Measurements from ENCODE around the gene HYOU1.
"Not testable (repeated sequence)": the region's sequence is repeated elsewhere in the genome, so short reads cannot be mapped to it uniquely, and the experiment has no call there.

Gene HYOU1

DNA sequence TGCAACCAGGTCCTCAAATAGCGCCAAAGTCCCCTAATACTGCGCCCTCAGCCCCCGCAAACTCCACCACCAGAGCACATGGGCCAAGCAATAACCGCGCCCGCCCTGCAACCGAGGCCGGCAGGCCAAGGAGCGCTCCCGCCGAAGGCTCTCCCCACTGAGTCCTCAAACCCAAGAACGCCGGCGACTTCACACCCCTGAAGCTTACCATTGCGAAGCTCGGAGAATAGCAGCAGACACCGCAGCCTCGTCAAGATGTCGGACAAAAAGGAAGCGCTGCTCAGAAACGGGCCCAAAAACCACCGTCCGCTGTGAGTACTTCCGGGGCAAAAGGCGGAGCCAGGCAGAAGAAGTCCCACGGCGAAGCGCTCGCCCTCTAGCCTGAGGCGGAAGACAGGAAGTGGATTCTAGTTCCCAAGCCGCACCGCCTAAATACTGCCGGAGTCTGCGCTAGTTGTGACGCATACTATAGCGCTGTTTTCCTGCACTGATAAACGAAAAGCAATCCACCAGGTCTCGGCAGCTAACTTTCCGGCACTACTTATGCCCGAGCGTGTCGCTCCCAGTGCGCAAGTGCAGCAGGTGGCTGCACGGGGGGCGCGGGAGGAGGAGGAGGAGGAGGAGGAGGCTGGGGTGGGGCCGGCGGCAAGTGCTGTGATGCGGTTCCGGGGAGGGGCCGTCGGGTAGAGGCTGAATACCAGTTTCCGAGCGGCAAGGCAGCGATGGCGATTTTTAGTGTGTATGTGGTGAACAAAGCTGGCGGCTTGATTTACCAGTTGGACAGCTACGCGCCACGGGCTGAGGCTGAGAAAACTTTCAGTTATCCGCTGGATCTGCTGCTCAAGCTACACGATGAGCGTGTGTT lies 38.7 kb downstream of the HYOU1 start, which contains the start of the genes RPS25 and TRAPPC4:
Gene RPS25, minus strand, starts transcription at position 270 of the 865 bp plus-strand sequence. Its CDS starts 59 bp downstream, at position 211.
Gene TRAPPC4, plus strand, starts transcription at position 693 of the 865 bp plus-strand sequence. Its CDS starts 30 bp downstream, at position 723.
- DNase-seq = peak; percentile 98

DNA sequence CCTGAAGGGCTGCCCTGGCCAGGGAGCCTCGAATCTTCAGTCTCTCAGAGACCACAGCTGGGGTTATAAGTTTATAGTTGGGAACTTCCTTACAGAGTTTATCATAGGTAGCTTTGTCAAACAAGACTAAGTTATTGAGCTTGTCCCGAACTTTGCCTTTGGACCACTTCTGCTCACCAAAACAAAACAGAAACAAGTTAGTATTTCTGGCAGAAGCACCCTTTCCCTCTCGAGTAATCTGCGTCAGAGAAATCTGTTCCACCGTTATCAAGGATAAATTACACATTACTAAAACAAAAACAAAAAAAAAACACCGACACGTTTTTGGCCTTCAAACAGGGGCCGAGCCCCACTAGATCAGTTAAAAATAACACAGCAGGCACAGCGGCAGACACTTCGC lies 39.6 kb downstream of the HYOU1 start:
- not testable (repeated sequence) for DNase-seq

DNA sequence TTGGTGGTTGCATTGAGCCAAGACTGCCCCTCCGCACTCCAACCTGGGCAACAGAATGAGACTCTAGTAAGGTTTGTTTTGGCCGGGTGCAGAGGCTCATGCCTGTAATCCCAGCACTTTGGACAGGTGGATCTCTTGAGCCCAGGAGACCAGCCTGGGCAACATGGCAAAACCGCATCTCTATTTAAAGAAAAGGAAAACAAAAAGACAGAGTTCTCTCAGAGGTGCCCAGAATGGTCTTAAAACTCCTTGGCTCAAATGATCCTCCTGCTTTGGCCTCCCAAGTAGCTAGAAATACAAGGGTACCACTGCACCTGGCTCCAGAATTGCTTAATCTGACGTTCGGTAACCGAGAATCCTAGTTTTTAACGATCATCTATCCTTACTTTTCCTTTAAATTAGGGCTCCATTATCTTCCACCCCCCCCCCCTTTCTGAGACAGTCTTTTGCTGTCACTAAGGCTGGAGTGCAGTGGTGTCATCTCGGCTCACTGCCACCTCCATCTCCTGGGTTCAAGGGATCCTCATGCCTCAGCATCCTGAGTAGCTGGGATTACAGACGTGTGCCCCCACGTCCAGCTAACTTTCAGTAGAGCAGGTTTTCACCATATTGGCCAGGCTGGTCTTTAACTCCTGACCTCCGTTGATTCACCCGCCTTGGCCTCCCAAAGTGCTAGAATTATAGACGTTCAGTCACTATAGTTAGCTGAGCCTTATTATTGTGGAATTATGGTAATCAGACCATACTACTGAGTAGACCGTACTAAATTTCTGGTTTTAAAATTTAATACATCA lies 40.6 kb downstream of the HYOU1 start:
- DNase-seq = no peak

DNA sequence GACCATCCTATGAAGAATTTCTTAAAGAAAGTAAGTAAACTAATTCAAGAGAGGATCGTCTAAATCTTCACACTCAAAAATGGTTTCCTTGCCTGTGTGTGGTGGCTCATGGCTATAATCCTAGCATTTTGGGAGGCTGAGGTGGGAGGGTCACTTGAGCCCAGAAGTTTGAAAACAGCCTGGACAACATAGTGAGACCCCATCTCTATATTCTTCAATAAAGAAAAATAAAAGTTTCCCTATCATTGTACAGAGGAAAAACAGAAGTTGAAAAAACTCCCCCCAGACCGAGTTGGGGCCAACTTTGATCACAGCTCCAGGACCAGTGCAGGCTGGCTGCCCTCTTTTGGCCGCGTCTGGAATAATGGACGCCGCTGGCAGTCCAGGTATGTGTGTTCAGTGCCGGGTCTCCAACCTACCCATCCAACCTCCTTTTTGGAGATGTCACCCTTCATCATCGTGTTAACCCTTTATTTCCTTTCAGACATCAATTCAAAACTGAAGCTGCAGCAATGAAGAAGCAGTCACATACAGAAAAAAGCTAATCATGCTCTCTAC lies 41.9 kb downstream of the HYOU1 start:
- DNase-seq = no peak

DNA sequence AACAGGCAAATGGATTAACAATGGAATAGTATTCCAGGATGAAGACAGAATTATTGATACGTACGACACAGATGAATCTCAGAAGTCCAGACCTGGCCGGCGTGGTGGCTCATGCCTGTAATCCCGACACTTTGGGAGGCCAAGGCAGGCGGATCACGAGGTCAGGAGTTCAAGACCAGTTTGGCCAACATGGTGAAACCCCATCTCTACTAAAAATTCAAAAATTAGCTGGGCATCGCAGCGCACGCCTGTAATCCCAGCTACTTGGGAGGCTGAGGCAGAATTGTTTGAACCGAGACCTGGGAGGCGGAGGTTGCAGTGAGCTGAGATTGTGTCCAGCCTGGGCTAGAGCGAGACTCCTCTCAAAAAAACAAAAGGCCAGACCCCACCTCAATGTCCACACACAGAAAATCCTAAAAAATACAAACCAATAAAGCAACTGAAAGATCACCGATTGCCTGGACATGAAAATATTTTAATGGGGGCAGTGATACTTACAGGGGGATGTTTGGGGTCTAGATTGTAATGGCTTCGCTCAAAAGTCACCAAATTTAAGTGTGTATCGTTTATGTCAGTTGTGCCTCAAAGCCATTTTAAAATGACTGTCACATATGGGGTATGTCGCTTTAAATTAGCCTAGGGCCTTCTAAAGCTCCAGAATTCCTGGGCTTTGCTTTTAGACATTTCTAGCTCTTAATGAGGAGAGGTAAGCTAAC lies 42.6 kb downstream of the HYOU1 start:
- DNase-seq = no peak

DNA sequence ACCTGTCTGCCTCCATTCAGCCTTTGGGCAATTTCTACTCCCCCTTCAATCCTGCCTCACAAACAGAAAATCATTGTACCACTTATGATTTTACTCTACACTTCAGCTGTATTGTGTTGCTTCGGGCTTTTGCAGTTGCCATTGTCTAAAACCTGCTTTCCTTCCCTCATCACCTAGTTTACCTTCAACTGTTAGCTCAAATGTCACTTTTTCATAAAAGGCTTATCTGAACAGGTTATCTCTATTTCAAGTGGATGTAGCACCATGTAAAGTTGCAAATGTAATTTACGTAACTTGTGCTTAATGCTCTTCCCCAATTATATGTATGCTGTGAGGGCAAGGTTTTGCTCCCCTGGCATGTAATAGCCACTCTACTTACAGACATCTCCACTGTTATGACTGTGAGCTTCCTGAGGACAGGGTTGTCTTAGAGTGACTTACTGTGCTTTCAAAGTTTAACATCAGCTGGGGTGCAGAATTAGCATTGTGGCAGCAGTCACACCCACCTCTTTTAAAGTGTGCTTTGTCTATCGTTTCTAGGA lies 44.3 kb downstream of the HYOU1 start:
- DNase-seq = no peak

DNA sequence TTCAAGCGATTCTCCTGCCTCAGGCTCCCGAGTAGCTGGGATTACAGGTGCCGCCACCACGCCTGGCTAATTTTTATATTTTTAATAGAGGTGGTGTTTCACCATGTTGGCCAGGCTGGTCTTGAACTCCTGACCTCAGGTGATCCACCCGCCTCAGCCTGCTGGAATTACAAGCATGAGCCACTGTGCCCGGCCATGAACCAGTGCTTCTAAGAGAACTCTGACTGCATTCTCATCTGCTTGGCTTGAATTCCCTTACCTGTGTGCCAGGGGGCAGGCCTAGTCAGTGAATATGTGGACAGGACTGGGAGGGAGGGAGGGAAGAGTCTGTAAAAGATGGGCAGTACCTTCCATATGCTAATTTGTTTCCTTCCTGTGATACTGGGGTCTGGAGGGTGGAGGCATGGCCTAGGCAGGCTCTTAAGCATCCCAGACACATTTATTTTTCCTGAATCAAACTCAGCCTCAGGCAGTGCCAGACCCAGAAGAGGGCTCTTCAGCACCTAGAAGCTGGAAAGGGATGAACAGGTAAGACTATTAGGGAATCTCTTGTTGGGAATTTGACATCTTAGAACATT lies 45.4 kb downstream of the HYOU1 start:
- DNase-seq = no peak

DNA sequence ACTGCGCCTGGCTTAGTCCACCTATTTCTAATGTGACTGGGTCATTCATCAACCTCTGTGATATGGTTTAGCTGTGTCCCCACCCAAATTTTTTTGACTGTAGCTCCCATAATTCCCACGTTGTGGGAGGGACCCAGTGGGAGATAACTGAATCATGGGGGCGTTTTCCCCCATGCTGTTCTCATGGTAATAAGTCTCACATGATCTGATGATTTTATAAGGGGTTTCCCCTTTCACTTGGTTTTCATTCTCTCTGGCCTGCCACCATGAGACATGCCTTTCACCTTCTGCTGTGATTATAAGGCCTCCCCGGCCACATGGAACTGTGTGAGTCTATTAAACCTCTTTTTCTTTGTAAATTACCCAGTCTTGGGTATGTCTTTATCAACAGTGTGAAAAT lies 50.3 kb downstream of the HYOU1 start:
- no peak for DNase-seq

DNA sequence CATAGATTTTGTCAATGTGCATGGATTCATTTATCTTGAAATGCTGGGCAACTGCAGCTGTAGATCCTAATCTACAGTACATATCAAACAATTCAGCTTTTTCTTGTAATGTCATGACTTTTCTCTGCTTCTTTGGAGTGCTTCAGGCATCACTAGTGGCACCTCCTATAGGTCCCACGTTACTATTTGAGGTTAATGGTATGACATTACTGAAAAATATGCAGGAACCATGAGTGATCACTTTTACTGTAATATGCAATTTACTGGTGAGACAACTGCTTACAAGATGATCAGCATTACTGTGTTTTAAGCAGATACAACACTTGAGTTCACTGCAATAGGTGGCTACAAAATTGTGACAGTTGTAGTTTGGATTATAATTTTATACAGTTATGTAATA lies 56.1 kb downstream of the HYOU1 start:
- no peak for DNase-seq

DNA sequence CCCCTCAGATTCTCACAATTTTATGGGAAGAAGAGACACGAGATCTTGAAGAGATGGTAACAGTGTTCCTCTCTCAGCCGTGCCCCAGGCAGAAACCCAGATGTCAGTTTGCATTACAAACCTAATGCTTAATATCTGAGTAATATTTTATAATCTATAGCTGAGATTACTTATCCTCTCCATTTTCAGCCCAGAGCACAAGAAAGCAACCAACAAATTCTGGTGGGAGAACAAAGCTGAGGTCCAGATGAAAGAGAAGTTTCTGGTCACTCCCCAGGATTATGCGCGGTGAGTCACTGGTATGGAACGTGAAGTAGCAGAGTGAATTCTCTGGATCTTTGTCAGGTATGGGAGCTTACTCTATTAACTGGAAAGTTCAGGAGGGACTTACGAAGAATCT lies 58.2 kb downstream of the HYOU1 start:
- no peak for DNase-seq

DNA sequence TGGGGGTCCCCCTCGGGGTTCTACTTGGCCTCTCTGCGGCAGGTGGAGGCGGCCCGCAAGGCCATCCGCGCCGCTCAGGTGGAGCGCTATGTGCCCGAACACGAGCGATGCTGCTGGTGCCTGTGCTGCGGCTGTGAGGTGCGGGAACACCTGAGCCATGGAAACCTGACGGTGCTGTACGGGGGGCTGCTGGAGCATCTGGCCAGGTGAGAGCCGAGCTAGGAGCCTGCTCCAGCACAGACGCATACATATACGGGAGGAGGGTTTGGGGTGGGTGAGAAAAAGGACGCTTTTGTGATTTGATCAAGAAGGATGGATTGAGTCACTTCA lies 58.7 kb downstream of the HYOU1 start:
- no peak for DNase-seq

DNA sequence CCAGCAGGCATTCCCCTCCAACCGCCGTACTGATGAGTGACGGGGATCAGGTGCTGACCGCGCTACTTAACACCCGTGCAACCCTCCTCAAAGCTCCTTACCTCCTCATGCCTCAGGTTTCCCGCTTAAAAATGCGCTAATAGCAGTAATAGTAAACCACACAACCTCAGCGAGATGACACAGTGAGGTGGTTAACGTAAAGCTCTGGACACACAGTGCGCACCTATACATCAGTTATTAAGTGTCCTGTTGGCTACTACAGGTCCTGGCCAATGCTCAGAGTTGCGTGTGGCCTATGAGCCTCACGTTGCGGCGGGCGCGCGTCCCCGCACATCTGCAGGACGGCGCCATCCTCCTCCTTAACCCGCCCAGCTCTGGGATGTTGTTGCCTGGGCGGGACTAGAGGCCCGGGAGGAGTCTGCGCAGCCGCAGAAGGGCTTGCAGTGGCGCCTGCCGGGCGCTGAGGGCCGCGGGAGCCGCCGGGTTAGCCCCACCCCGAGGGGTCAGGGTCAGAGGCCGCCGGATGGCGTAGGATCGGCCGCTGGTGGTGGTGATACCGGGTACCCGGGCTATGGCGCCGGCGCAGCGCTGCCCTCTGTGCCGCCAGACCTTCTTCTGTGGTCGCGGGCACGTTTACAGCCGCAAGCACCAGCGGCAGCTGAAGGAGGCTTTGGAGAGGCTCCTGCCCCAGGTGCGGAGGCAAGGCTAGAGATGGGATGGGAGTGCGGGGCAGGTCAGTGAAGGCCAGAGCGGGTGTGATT lies 59.2 kb downstream of the HYOU1 start, which contains the start of gene CENATAC:
Gene CENATAC, plus strand, starts transcription at position 512 of the 761 bp plus-strand sequence. Its CDS starts 60 bp downstream, at position 572.
- DNase-seq = peak; percentile 98

DNA sequence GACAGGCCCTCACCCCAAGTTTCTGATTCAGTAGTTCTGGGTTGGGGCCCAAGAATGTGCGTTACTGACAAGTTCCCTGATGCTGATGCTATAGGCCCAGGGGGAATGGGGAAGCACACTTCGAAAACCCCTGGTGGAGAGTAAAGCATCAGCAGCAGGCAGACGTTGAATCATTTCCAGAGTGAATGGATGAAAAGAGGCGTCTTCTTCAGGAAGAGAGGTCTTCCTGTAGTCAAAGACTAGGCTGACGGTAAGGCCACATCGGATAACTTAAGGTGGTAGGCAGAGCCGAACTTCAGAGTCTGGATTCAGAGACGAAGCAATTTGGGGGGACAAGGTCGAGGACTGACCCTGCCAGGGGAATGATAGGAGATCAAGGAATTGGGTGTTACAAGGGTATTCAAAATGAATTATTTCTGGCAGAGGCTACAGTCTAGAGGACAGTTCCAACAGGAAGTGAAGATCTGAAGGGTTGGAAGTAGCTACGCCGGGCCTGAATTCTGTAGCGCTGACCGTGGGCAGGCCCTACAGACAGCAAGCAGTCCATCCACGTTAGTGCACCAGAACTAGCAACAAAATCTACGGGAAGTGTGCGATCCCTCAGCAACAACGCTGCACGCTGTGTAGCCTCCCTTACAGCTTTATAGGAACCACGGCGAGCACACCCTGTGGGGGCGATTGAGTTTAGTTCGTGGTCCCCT lies 59.9 kb downstream of the HYOU1 start:
- peak; percentile 30 for DNase-seq
